PC-9 (cell line): ENCODE data around the gene FREM3. TPM values are rescaled to one million over a fixed set of nuclear protein-coding genes. Genes with fewer than 3 reads are reported as not detected.

Experiments used
- BruUV-seq: library from RNA; stranded (reverse); fragments of 400-500 nt; replicated peaks from 2 replicates; lab custom pipeline; 2021; lab: Mats Ljungman, UMichigan
- CTCF ChIA-PET: fragments of 300-600 bp; sonication (Branson Sonifier 250); formaldehyde crosslinking; loops from one replicate; lab custom pipeline; 2022; ENCODE audit warnings: antibody characterized with exemption; lab: Charles Lee
- POLR2A ChIA-PET: fragments of 300-600 bp; sonication (Branson Sonifier 250); formaldehyde crosslinking; loops from one replicate; lab custom pipeline; 2022; ENCODE audit warnings: antibody characterized with exemption; ENCODE audit not compliant: unreplicated experiment; lab: Charles Lee
- DNase-seq, 2 experiments: peaks; one replicate each; pipeline versions ENCODE4 v3.0.0 to v3.0.0-alpha.2; 2015 to 2022; ENCODE audit warnings: mixed read lengths in 1 of 2
- H2AFZ ChIP-seq: fragments of 200-600 bp; sonication (generic); 2 replicates; pipeline ENCODE4 v1.8.1; 2017; ENCODE audit warnings: antibody characterized with exemption
- H3F3A ChIP-seq: fragments of 200-600 bp; sonication (generic); 2 replicates; pipeline ENCODE4 v1.8.1; 2017; ENCODE audit warnings: antibody characterized with exemption, mild to moderate bottlenecking, low read depth; ENCODE audit not compliant: insufficient read depth
- H3K27ac ChIP-seq: fragments of 200-600 bp; sonication (generic); 2 replicates; pipeline ENCODE4 v1.6.1; 2016; ENCODE audit warnings: mixed run types
- H3K27me3 ChIP-seq: fragments of 200-600 bp; sonication (generic); 2 replicates; pipeline ENCODE4 v1.6.1; 2016; ENCODE audit warnings: low read depth, mixed run types; ENCODE audit not compliant: insufficient read depth
- H3K36me3 ChIP-seq: fragments of 200-600 bp; sonication (generic); 2 replicates; pipeline ENCODE4 v1.6.1; 2016; ENCODE audit warnings: low read depth, mixed run types
- H3K4me1 ChIP-seq: fragments of 200-600 bp; sonication (generic); replicated peaks from 2 replicates; pipeline ENCODE4 v1.6.1; 2016; ENCODE audit warnings: mixed run types; ENCODE audit not compliant: insufficient read depth
- H3K4me2 ChIP-seq: fragments of 200-600 bp; sonication (generic); 2 replicates; pipeline ENCODE4 v1.6.1; 2017; ENCODE audit warnings: mixed run types
- H3K4me3 ChIP-seq: fragments of 200-600 bp; sonication (generic); 2 replicates; pipeline ENCODE4 v1.6.1; 2016; ENCODE audit warnings: mixed run types
- H3K79me2 ChIP-seq: fragments of 200-600 bp; sonication (generic); 2 replicates; pipeline ENCODE4 v1.6.1; 2017; ENCODE audit warnings: low read depth, mixed run types
- H3K9me2 ChIP-seq: fragments of 200-600 bp; sonication (generic); 2 replicates; pipeline ENCODE4 v1.8.1; 2017; ENCODE audit warnings: mild to moderate bottlenecking; ENCODE audit not compliant: insufficient read depth
- H3K9me3 ChIP-seq: fragments of 200-600 bp; sonication (generic); 2 replicates; pipeline ENCODE4 v1.8.1; 2016; ENCODE audit warnings: low read depth; ENCODE audit not compliant: insufficient read depth
- H4K20me1 ChIP-seq: fragments of 200-600 bp; sonication (generic); 2 replicates; pipeline ENCODE4 v1.8.1; 2017; ENCODE audit not compliant: insufficient read depth
- CTCF ChIP-seq: fragments of 200-600 bp; sonication (generic); conservative IDR thresholded peaks from 2 replicates; pipeline ENCODE4 v1.6.1; 2017; ENCODE audit warnings: mixed run types, antibody characterized with exemption, mild to moderate bottlenecking, moderate library complexity
- EZH2 ChIP-seq: fragments of 200-600 bp; sonication (generic); IDR thresholded peaks from 2 replicates; pipeline ENCODE4 v1.8.0; 2017; ENCODE audit warnings: antibody characterized with exemption, low read depth
- intact Hi-C: fragments of 100-400 bp; cut with micrococcal nuclease; formaldehyde crosslinking; loops from one replicate; pipeline ENCODE4 v1.10.0; 2022; ENCODE audit not compliant: unreplicated experiment
- total RNA-seq: library from RNA; stranded (reverse); gene quantifications from 2 replicates; pipeline ENCODE4 v1.2.3, GENCODE V29; 2021

Gene FREM3
- total RNA-seq, 1 experiment from 2014 or later: not detected

GRCh38 chr4:143581331-143581946, 119.0 kb downstream of the FREM3 start:
- POLR2A ChIA-PET: no interaction called here
- Histone ChIP-seq H3K27me3 (no peaks in the 10 kb centered on the region), H3K9me2 (no peaks in the 10 kb centered on the region), H3K36me3 (no peaks in the 10 kb centered on the region), H3K79me2 (no peaks in the 10 kb centered on the region), H3K9me3 (no peaks in the 10 kb centered on the region), H2AFZ (no peak overlapping the region), H3K4me1 (no peaks in the 10 kb centered on the region), H4K20me1 (no peaks in the 10 kb centered on the region), H3K27ac (no peak overlapping the region), H3K4me2 (no peak overlapping the region), H3K4me3 (no peak overlapping the region), H3F3A (no peaks in the 10 kb centered on the region)
- CTCF ChIA-PET: no interaction called here
- TF ChIP-seq CTCF (no peak), EZH2 (no peak)
- no TSS peak for BruUV-seq
- intact Hi-C loops: no loop called here
- no peak for DNase-seq

- Histone ChIP-seq H3K4me2 (no peak overlapping the region), H3K36me3 (no peaks in the 10 kb centered on the region), H2AFZ (no peak overlapping the region), H3K27ac (no peak overlapping the region), H3K4me1 (no peaks in the 10 kb centered on the region), H4K20me1 (no peaks in the 10 kb centered on the region), H3K9me3 (no peaks in the 10 kb centered on the region), H3K9me2 (no peaks in the 10 kb centered on the region), H3F3A (no peaks in the 10 kb centered on the region), H3K27me3 (no peaks in the 10 kb centered on the region), H3K4me3 (no peak overlapping the region), H3K79me2 (no peaks in the 10 kb centered on the region)
- DNase-seq: no peak
- ChIA-PET POLR2A (no interaction called here), CTCF (no interaction called here)
- TF ChIP-seq EZH2 (no peak), CTCF (no peak)
- no TSS peak for BruUV-seq
- intact Hi-C loops: no loop called here
Observed at GRCh38 chr4:143575331-143575730, 125.1 kb downstream of the FREM3 start.

- Histone ChIP-seq H3K27ac (no peak overlapping the region), H3F3A (no peaks in the 10 kb centered on the region), H3K4me3 (no peak overlapping the region), H3K4me2 (no peak overlapping the region), H3K4me1 (no peaks in the 10 kb centered on the region), H4K20me1 (no peaks in the 10 kb centered on the region), H3K9me3 (no peaks in the 10 kb centered on the region), H3K79me2 (no peaks in the 10 kb centered on the region), H3K9me2 (no peaks in the 10 kb centered on the region), H3K27me3 (no peaks in the 10 kb centered on the region), H2AFZ (no peak overlapping the region), H3K36me3 (no peaks in the 10 kb centered on the region)
- ChIA-PET POLR2A (no interaction called here), CTCF (no interaction called here)
- DNase-seq: no peak
- intact Hi-C loops: no loop called here
- BruUV-seq: no TSS peak
- no peak for TF ChIP-seq CTCF
- TF ChIP-seq EZH2: no peak
Observed at GRCh38 chr4:143564472-143564871, 136.0 kb downstream of the FREM3 start.
